Cortex of kidney (tissue), 1 donor: Measurements from ENCODE around the gene ARL14EP.

Source experiments
- DNase-seq: peaks from one replicate; lab custom pipeline; 2025; lab: John Stamatoyannopoulos, UW

The ARL14EP gene

GRCh38 chr11:30322826-30323710 is at the start of gene ARL14EP:
Gene ARL14EP (plus strand): TSS chr11:30323104. CDS start chr11:30330949, 7,845 bp downstream.
- peak; percentile 49 for DNase-seq

GRCh38 chr11:30277176-30277575 is 45.7 kb upstream of the ARL14EP start:
- DNase-seq: no peak

- no peak for DNase-seq
These were observed 43.1 kb upstream of the ARL14EP start for GRCh38 chr11:30279796-30280195.

GRCh38 chr11:30281476-30282288 is 41.2 kb upstream of the ARL14EP start:
- DNase-seq: no peak

GRCh38 chr11:30282289-30282631 is 40.6 kb upstream of the ARL14EP start:
- DNase-seq: no peak

GRCh38 chr11:30284836-30285235 is 38.1 kb upstream of the ARL14EP start:
- DNase-seq: no peak

- DNase-seq: no peak
These were observed 37.3 kb upstream of the ARL14EP start for GRCh38 chr11:30285416-30286121.

GRCh38 chr11:30291331-30291730 is 31.6 kb upstream of the ARL14EP start:
- no peak for DNase-seq

- no peak for DNase-seq
These were observed 30.4 kb upstream of the ARL14EP start for GRCh38 chr11:30292545-30292944.

- DNase-seq: no peak
These were observed 27.6 kb upstream of the ARL14EP start for GRCh38 chr11:30295178-30295885.

GRCh38 chr11:30304620-30305019 is 18.3 kb upstream of the ARL14EP start:
- DNase-seq: no peak

GRCh38 chr11:30310623-30311022 is 12.3 kb upstream of the ARL14EP start:
- DNase-seq: no peak

GRCh38 chr11:30311189-30311588 is 11.7 kb upstream of the ARL14EP start:
- no peak for DNase-seq

- DNase-seq: no peak
These were observed 10.7 kb upstream of the ARL14EP start for GRCh38 chr11:30312243-30312642.

- no peak for DNase-seq
These were observed 9.3 kb upstream of the ARL14EP start for GRCh38 chr11:30313580-30313979.

GRCh38 chr11:30314625-30315024 is 8.3 kb upstream of the ARL14EP start:
- no peak for DNase-seq

- DNase-seq: no peak
These were observed 6.7 kb upstream of the ARL14EP start for GRCh38 chr11:30316237-30316636.

GRCh38 chr11:30317030-30317429 is 5.9 kb upstream of the ARL14EP start:
- no peak for DNase-seq

- DNase-seq: no peak
These were observed 1.6 kb upstream of the ARL14EP start for GRCh38 chr11:30321321-30321720.

- DNase-seq: no peak
These were observed 713 bp upstream of the ARL14EP start for GRCh38 chr11:30322191-30322590.

GRCh38 chr11:30326114-30326778 is 3.3 kb downstream of the ARL14EP start:
- no peak for DNase-seq
